Left ventricle myocardium inferior (tissue), 1 donor: Measurements from ENCODE around the gene PSMD3. TPM values are rescaled to one million over a fixed set of nuclear protein-coding genes. Genes with fewer than 3 reads are reported as not detected.
A peak's percentile ranks its signal among the peaks of the same experiment; 100 is the strongest.

Experiments
- DNase-seq: peaks from one replicate; pipeline ENCODE4 v3.0.0-alpha.2; 2020
- H3K27ac ChIP-seq: fragments of 200-600 bp; replicated peaks from 2 replicates; pipeline ENCODE4 v1.8.0; 2021
- H3K27me3 ChIP-seq: fragments of 200-600 bp; 2 replicates; pipeline ENCODE4 v1.8.0; 2021; ENCODE audit warnings: low read depth
- H3K36me3 ChIP-seq: fragments of 200-600 bp; 2 replicates; pipeline ENCODE4 v1.8.0; 2021
- H3K4me1 ChIP-seq: fragments of 200-600 bp; 2 replicates; pipeline ENCODE4 v1.8.0; 2021
- H3K4me3 ChIP-seq: fragments of 200-600 bp; 2 replicates; pipeline ENCODE4 v1.8.0; 2021; ENCODE audit warnings: mild to moderate bottlenecking, moderate library complexity
- H3K9me3 ChIP-seq: fragments of 200-600 bp; replicated peaks from 2 replicates; pipeline ENCODE4 v1.8.0; 2021
- intact Hi-C: fragments of 100-400 bp; cut with micrococcal nuclease; formaldehyde crosslinking; loops from one replicate; pipeline ENCODE4 v1.11.0; 2022
- total RNA-seq: library from RNA; stranded (reverse); fragmentation: NEBNext Ultra II Directional; extraction: Animal tissue kit (Norgen Biotek cat#: 25700); gene quantifications from one replicate; pipeline ENCODE4 v1.2.1, GENCODE V29; 2021
- TF ChIP-seq, protein P1 (sequence below): fragments of 200-600 bp; IDR thresholded peaks from 2 replicates; pipeline ENCODE4 v1.8.0; 2021; ENCODE audit warnings: antibody characterized with exemption, mild to moderate bottlenecking, borderline replicate concordance
- donor health status: DM: no; HTN: yes; CAD: no; lungs with severe emphysema.

PSMD3 gene
- total RNA-seq, 1 donor from 2014 or later = 86.7 TPM

DNA sequence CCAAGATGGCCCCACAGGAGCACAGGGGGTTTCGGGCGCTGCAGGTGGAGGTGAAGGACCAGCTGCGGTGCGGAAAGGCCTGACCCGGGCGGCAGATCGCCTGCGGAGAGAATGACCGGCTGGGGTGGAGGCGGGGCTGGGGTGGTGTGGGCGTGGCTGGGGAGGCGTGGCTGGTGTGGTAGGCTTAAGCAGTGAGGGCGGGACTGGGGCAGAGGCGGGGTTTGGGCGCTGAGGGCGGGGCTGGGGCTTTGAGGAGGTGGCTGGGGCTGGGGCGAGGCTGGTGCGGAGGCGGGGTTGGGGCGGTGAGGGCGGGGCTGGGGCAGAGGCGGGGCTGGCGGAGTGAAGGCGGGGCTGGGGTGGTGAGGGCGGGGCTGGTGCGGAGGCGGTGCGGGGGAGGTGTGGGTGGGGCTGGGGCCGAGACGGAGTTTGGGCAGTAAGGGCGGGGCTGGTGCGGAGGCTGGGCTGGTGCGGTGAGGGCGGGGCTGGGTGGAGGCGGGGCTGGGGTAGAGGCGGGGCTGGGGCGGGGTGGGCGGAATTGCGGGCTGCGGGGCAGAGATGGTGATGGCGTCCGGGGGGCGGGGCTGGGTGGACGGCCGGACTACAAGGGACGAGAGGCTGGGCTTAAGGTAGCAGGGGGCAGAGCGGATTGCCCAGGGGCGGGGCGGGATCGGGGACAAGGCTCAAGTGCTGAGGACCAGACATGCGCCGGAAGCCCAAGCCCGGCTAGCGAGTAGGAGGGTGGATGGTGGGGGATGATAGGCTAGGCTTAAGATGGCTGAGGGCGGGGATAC, 27.7 kb upstream of the PSMD3 start:
- DNase-seq = peak; percentile 99
- H3K4me1 ChIP-seq = peaks cover 26% of the 10 kb centered on the region
- TF ChIP-seq, protein P1, sequence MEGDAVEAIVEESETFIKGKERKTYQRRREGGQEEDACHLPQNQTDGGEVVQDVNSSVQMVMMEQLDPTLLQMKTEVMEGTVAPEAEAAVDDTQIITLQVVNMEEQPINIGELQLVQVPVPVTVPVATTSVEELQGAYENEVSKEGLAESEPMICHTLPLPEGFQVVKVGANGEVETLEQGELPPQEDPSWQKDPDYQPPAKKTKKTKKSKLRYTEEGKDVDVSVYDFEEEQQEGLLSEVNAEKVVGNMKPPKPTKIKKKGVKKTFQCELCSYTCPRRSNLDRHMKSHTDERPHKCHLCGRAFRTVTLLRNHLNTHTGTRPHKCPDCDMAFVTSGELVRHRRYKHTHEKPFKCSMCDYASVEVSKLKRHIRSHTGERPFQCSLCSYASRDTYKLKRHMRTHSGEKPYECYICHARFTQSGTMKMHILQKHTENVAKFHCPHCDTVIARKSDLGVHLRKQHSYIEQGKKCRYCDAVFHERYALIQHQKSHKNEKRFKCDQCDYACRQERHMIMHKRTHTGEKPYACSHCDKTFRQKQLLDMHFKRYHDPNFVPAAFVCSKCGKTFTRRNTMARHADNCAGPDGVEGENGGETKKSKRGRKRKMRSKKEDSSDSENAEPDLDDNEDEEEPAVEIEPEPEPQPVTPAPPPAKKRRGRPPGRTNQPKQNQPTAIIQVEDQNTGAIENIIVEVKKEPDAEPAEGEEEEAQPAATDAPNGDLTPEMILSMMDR = no peak
- no peaks in the 10 kb centered on the region for H3K9me3 ChIP-seq
- no peaks in the 10 kb centered on the region for H3K36me3 ChIP-seq
- peak overlapping the region; percentile 71 for H3K27ac ChIP-seq
- intact Hi-C loops = no loop called here
- no peaks in the 10 kb centered on the region for H3K27me3 ChIP-seq
- peak overlapping the region; percentile 64 for H3K4me3 ChIP-seq

GRCh38 chr17:39953471-39953888, 27.1 kb upstream of the PSMD3 start:
- Histone ChIP-seq H3K36me3 (no peaks in the 10 kb centered on the region), H3K27me3 (no peaks in the 10 kb centered on the region), H3K4me3 (peak overlapping the region; percentile 64), H3K9me3 (no peaks in the 10 kb centered on the region), H3K27ac (peak overlapping the region; percentile 70), H3K4me1 (peaks cover 26% of the 10 kb centered on the region)
- intact Hi-C loops = no loop called here
- TF ChIP-seq, protein P1 = no peak
- DNase-seq = no peak

GRCh38 chr17:39954876-39955275, 25.7 kb upstream of the PSMD3 start:
- intact Hi-C loops = no loop called here

DNA sequence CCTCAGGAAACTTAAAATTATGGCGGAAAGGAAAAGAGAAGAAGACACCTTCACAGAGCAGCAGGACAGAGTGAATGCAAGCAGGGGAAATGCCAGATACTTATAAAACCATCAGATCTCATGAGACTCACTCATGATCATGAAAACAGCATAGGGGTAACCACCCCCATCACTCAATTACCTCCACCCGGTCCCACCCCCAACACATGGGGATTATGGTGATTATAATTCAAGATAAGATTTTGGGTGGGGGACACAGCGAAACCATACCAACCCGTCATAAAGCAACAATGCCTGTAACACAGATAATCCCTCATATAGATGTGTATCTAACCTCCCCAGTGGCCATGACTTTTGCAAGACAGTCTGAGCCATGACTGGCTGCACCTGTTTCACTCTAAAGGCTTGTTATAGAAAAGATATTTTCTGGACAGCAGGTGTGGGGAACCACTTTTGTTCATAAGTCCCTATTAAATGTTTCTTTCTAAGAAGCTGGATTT, 24.8 kb upstream of the PSMD3 start:
- H3K9me3 ChIP-seq = no peaks in the 10 kb centered on the region
- DNase-seq = no peak
- no peak overlapping the region for H3K4me3 ChIP-seq
- intact Hi-C loops = no loop called here
- H3K27me3 ChIP-seq = no peaks in the 10 kb centered on the region
- H3K27ac ChIP-seq = no peak overlapping the region
- peaks cover 24% of the 10 kb centered on the region for H3K4me1 ChIP-seq
- TF ChIP-seq, protein P1 = no peak
- H3K36me3 ChIP-seq = no peaks in the 10 kb centered on the region

More at GRCh38 chr17:39954876-39955275, 25.7 kb upstream of the PSMD3 start:
- H3K27ac ChIP-seq = no peak overlapping the region
- H3K4me1 ChIP-seq = peaks cover 29% of the 10 kb centered on the region
- TF ChIP-seq, protein P1 = no peak
- H3K9me3 ChIP-seq = no peaks in the 10 kb centered on the region
- H3K4me3 ChIP-seq = no peak overlapping the region
- no peaks in the 10 kb centered on the region for H3K27me3 ChIP-seq
- H3K36me3 ChIP-seq = no peaks in the 10 kb centered on the region
- DNase-seq = no peak

- Histone ChIP-seq H3K36me3 (no peaks in the 10 kb centered on the region), H3K27me3 (peaks cover 40% of the 10 kb centered on the region), H3K4me1 (peaks cover 3% of the 10 kb centered on the region), H3K27ac (no peak overlapping the region), H3K4me3 (no peak overlapping the region), H3K9me3 (no peaks in the 10 kb centered on the region)
- TF ChIP-seq, protein P1 = no peak
- intact Hi-C loops = no loop called here
- DNase-seq = no peak
Measured at GRCh38 chr17:39960524-39961041, 20.0 kb upstream of the PSMD3 start.
